OCI-LY3 (cell line): ENCODE data around the gene TMEM53.

Source experiments
- CTCF ChIP-seq: fragments of 200-600, 300-600 bp; sonication (generic); IDR thresholded peaks from 2 replicates; pipeline ENCODE4 v1.5.1; 2014; ENCODE audit warnings: antibody characterized with exemption, low read length, low read depth
- EZH2phosphoT487 ChIP-seq: fragments of 200-600 bp; shearing (Covaris generic); IDR thresholded peaks from 2 replicates; pipeline ENCODE4 v1.6.1; 2018; ENCODE audit warnings: antibody characterized with exemption, mixed run types, low read depth

- TF ChIP-seq CTCF (no peak), EZH2phosphoT487 (no peak)
Observed at GRCh38 chr1:44681905-44682882, 7.9 kb upstream of the TMEM53 start.
